Measurements from ENCODE around the gene ARSG. TPM values are rescaled to one million over a fixed set of nuclear protein-coding genes. Genes with fewer than 3 reads are reported as not detected.

Gene ARSG
- total and polyA plus RNA-seq, 2 of the 13 experiments (the other 11 are each of a cell fraction or from before 2014, with no cell fraction given) = 3.7 to 15.2 TPM

- TF ChIP-seq PBX2 (CRISPR knock-in tag; IDR thresholded peaks at IDR 0.05) (no peak), BATF2 (CRISPR knock-in tag; IDR thresholded peaks at IDR 0.05) (no peak), KAT7 (CRISPR knock-in tag; IDR thresholded peaks at IDR 0.05; ENCODE audit: borderline replicate concordance) (0 out of 2 replicates have a peak, but pooled peaks have one; percentile 28), LBX2 (CRISPR knock-in tag; IDR thresholded peaks at IDR 0.05; ENCODE audit: borderline replicate concordance) (no peak; the same call in 1 of the 2 replicates), ZNF503 (CRISPR knock-in tag; IDR thresholded peaks at IDR 0.05) (no peak), MLLT10 (CRISPR knock-in tag; IDR thresholded peaks at IDR 0.05) (no peak), ZNF672 (CRISPR knock-in tag; IDR thresholded peaks at IDR 0.05) (no peak), ZNF569 (CRISPR knock-in tag; IDR thresholded peaks at IDR 0.05; ENCODE audit: borderline replicate concordance) (no peak), ZNF772 (CRISPR knock-in tag; IDR thresholded peaks at IDR 0.05) (peak; percentile 65; the same call in 1 of the 2 replicates), AGO2 (optimal IDR thresholded peaks at IDR 0.05; ENCODE audit: low read depth, low read length) (no peak), PCBP2 (optimal IDR thresholded peaks at IDR 0.05; ENCODE audit: low read depth, low read length, poor library complexity, severe bottlenecking) (no peak), ZNF839 (CRISPR knock-in tag; IDR thresholded peaks at IDR 0.05; ENCODE audit: borderline replicate concordance) (no peak), NONO (IDR thresholded peaks at IDR 0.05) (no peak), NONO (CRISPR knock-in tag; conservative IDR thresholded peaks at IDR 0.05) (no peak), RARA (CRISPR knock-in tag; IDR thresholded peaks at IDR 0.05) (0 out of 2 replicates have a peak, but pooled peaks have one; percentile 16), ATAD3A (CRISPR knock-in tag; IDR thresholded peaks at IDR 0.05) (no peak), JUNB (CRISPR knock-in tag; IDR thresholded peaks at IDR 0.05; ENCODE audit: borderline replicate concordance) (no peak), RNF2 (conservative IDR thresholded peaks at IDR 0.05; ENCODE audit: low read depth) (0 out of 2 replicates have a peak, but pooled peaks have one; percentile 31), CAMTA2 (CRISPR knock-in tag; IDR thresholded peaks at IDR 0.05; ENCODE audit: borderline replicate concordance) (no peak), ZNF891 (CRISPR knock-in tag; IDR thresholded peaks at IDR 0.05) (0 out of 2 replicates have a peak, but pooled peaks have one; percentile 55), MAF1 (CRISPR knock-in tag; IDR thresholded peaks at IDR 0.05; ENCODE audit: borderline replicate concordance) (no peak), ETV5 (CRISPR knock-in tag; IDR thresholded peaks at IDR 0.05; ENCODE audit: borderline replicate concordance) (no peak), ZBTB8A (CRISPR knock-in tag; IDR thresholded peaks at IDR 0.05; ENCODE audit: borderline replicate concordance, low read depth) (no peak)
Observed at GRCh38 chr17:68290268-68290954, 884 bp upstream of the ARSG start (continued).
